ENCODE data around the gene KEL. TPM values are rescaled to one million over a fixed set of nuclear protein-coding genes. Genes with fewer than 3 reads are reported as not detected.
A peak's percentile ranks its signal among the peaks of the same experiment; 100 is the strongest.

Gene KEL
- total and polyA plus RNA-seq, 8 donors, result 0.23 to 3.1 (median 0.31) TPM; not detected in 3

DNA sequence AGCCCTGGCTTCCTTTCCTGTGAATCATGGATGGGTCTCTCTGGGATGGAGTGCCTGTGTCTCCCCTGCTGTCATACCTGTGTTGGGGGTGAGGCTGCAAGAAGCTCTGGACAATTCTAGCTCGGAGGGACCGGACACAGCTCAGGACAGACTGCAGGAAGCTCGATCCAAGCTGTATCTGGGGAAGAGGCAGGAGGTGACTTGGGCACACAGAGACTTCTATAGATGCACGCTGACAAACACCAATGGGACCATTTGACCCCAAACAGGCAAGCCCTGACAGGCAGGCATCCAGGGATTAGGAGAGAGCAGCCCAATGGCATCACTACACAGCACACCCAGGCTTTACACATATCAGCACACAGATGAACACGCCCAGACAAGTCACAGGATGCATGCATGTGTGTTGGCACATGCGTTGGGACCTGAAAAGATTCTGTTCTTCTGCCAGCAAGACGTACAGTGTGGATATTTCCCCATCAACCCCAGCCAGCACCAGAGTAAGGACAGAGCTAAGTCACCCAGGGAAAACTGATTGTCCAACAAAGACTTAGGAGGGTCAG, 18.4 kb downstream of the KEL start:
- Histone ChIP-seq H3K27ac (no peak overlapping the region), H3K27me3 (no peaks in the 10 kb centered on the region), H3K36me3 (no peaks in the 10 kb centered on the region), H3K4me1 (no peaks in the 10 kb centered on the region), H3K4me3 (no peak overlapping the region), H3K9me3 (no peaks in the 10 kb centered on the region)
- TF ChIP-seq, protein P1, sequence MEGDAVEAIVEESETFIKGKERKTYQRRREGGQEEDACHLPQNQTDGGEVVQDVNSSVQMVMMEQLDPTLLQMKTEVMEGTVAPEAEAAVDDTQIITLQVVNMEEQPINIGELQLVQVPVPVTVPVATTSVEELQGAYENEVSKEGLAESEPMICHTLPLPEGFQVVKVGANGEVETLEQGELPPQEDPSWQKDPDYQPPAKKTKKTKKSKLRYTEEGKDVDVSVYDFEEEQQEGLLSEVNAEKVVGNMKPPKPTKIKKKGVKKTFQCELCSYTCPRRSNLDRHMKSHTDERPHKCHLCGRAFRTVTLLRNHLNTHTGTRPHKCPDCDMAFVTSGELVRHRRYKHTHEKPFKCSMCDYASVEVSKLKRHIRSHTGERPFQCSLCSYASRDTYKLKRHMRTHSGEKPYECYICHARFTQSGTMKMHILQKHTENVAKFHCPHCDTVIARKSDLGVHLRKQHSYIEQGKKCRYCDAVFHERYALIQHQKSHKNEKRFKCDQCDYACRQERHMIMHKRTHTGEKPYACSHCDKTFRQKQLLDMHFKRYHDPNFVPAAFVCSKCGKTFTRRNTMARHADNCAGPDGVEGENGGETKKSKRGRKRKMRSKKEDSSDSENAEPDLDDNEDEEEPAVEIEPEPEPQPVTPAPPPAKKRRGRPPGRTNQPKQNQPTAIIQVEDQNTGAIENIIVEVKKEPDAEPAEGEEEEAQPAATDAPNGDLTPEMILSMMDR (IDR thresholded peaks at IDR 0.05), result no peak
- FAIRE-seq (no peak), ATAC-seq (no peak), DNase-seq (no peak)
- 73 to 77% methylated on average over 7 of the region's 7 CpGs for WGBS, 2 donors
- intact Hi-C loops (cut with DNase I), result no loop called here

DNA sequence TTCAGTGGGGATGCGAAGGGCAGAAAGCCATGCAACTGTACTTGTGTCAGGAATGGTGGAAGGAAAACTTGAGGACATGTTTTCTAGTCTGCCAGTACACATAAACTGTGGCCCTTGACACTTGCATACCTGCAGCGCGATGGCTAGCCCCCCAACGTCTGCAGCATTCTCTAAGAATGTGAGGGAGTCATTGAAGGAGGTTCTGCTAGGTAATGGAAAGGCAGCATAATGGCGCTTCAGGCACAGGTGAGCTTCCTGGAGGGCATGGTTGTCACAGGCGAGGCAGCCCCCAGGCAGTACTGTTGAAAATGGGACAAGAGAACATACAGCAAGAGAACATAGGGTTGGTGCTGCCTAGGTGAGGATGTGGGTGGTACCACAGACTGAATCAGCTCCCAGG, 19.4 kb downstream of the KEL start:
- Histone ChIP-seq H3K4me3 (no peak overlapping the region), H3K4me1 (no peaks in the 10 kb centered on the region), H3K36me3 (no peaks in the 10 kb centered on the region), H3K27me3 (no peaks in the 10 kb centered on the region), H3K9me3 (no peaks in the 10 kb centered on the region), H3K27ac (no peak overlapping the region)
- FAIRE-seq (no peak), DNase-seq (no peak), ATAC-seq (no peak)
- WGBS, 2 donors, result 86 to 90% methylated on average over 6 of the region's 6 CpGs
- TF ChIP-seq, protein P1 (IDR thresholded peaks at IDR 0.05), result no peak
- intact Hi-C loops (cut with DNase I), result no loop called here

DNA sequence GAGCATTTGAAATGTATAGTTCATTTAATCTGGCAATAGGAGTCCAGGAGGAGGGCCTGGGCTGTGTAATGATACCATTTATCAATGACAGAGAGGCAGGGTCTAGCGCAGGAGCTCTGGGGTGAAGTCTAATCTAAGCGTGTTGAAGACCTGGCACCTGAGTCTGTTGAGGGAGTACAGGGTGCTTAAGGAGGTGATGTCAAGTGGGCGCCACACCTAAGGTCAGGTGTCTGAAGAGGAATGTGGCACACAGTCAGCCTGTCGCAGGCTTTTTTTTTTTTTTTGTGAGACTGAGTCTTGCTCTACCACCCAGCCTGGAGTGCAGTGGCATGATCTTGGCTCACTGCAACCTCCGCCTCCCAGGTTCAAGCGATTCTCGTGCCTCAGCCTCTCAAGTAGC, 20.6 kb downstream of the KEL start:
- H3K4me1 ChIP-seq, result no peaks in the 10 kb centered on the region
- intact Hi-C loops (cut with DNase I), result no loop called here
- no peaks in the 10 kb centered on the region for H3K36me3 ChIP-seq
- no peaks in the 10 kb centered on the region for H3K27me3 ChIP-seq
- WGBS, 2 donors, result 77 to 81% methylated on average over 7 of the region's 7 CpGs
- H3K27ac ChIP-seq, result peak overlapping the region in 3 of 4 donors; percentile 16 to 66 (median 32)
- H3K4me3 ChIP-seq, result no peak overlapping the region
- DNase-seq (no peak), ATAC-seq (peak in 1 of 4 donors; percentile 32), FAIRE-seq (no peak)
- H3K9me3 ChIP-seq, result no peaks in the 10 kb centered on the region
- TF ChIP-seq, protein P1 (IDR thresholded peaks at IDR 0.05), result no peak

DNA sequence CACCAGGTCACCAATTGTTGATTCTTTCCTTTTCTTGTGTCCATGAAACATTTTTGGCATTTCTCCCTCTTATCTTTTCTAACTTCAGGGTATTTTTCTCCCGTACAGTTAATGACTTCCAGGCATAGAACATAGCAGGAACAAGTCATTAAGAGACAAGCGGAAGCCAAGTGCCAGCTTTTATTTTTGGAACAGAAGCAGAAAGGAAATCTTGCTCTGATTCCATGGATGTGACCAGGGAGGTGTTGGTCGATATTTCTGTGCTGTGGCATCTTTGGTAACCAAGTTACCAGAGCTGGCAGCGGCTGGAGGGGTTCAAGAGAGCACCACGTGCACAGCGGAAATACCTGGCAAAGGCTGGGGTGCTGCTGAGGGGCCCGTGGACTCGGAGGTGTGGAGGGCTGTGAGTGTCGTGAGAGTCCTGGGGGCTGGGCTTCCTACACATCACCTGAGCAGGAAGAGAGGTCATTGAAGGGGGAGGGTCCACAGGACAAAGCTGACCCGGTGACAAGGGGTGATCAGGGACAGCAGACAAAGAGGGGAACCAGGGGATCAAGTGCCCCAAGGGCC, 21.1 kb downstream of the KEL start:
- FAIRE-seq (no peak), ATAC-seq (peak; percentile 19 to 78 (median 50)), DNase-seq (peak in 3 of 6 donors; percentile 20 to 45 (median 29))
- TF ChIP-seq, protein P1 (IDR thresholded peaks at IDR 0.05), result no peak
- intact Hi-C loops (cut with DNase I), result no loop called here
- peak overlapping the region in 3 of 4 donors; percentile 16 to 66 (median 32) for H3K27ac ChIP-seq
- H3K4me1 ChIP-seq, result no peaks in the 10 kb centered on the region
- WGBS, 2 donors, result 43 to 50% methylated on average over 10 of the region's 10 CpGs
- H3K4me3 ChIP-seq, result no peak overlapping the region
- H3K9me3 ChIP-seq, result no peaks in the 10 kb centered on the region
- H3K36me3 ChIP-seq, result no peaks in the 10 kb centered on the region
- no peaks in the 10 kb centered on the region for H3K27me3 ChIP-seq

DNA sequence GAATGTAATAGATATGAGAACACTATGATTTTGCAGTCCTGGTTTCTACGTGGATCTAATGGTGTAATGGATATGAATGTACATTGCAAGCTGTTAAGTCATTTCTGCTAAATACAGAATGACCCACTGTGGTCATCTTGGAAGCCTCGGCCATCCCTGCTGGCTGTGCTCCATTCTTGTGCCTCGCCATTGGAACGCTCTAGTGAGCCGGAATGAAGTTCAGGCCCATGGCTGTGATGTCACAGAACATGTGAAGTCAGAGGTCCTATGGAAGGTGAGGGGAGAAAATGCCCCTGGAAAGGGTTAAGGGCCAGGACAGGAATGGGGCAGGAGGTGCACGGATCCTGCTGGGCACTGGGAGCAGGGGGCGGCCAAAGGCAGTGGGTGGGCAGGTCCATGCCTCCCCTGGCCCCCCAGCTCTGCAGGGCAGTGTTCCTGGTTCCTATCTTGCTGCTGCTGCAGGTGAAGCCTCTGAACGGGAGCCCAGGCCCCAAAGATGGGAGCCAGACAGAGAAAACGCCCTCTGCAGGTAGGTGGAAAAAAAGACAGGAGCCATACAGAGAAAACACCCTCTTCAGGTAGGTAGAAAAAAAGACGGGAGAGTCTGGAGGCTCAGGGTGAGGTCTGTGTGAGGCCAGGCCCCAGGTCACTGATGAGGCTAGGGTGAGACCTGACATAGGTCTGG, 22.8 kb downstream of the KEL start, which contains the start of gene LLCFC1:
TSS of gene LLCFC1 (plus strand) at position 259 of the 685 bp plus-strand sequence. CDS start at position 397, 138 bp downstream.
- ATAC-seq (peak; percentile 41 to 67 (median 44)), DNase-seq (peak in 1 of 6 donors; percentile 21), FAIRE-seq (no peak)
- Histone ChIP-seq H3K4me3 (no peak within 1 kb of the TSS), H3K4me1 (no peaks in the 10 kb centered on the region), H3K36me3 (no peaks in the 10 kb centered on the region), H3K27me3 (no peaks in the 10 kb centered on the region), H3K9me3 (no peaks in the 10 kb centered on the region), H3K27ac (peak within 1 kb of the TSS in 1 of 4 donors; percentile 66)
- WGBS, 2 donors, result 65% methylated on average over 10 of the region's 10 CpGs
- TF ChIP-seq, protein P1 (IDR thresholded peaks at IDR 0.05), result peak in 1 of 4 donors; percentile 8
- intact Hi-C loops (cut with DNase I), result no loop called here

All from pancreas (tissue), 10 donors.